IPS DF 19.7 (cell line): ENCODE measurements around the gene CXorf51B.
"Not testable (repeated sequence)": the region's sequence is repeated elsewhere in the genome, so short reads cannot be mapped to it uniquely, and the experiment has no call there.

Experiments
- DNase-seq: peaks from one replicate; pipeline ENCODE4 v3.0.0-alpha.2; 2013; ENCODE audit warnings: low read depth, low spot score

Gene CXorf51B

GRCh38 chrX:146809471-146809870 lies at the start of gene CXorf51B:
Gene CXorf51B (plus strand): TSS chrX:146809771. CDS start chrX:146809792, 21 bp downstream.
- DNase-seq: not testable (repeated sequence)

GRCh38 chrX:146814644-146815043 lies 5.1 kb downstream of the CXorf51B start, which contains the start of gene CXorf51A:
Gene CXorf51A (minus strand): TSS chrX:146814744. CDS start chrX:146814723, 21 bp downstream.
- not testable (repeated sequence) for DNase-seq

- DNase-seq: no peak
Observed at GRCh38 chrX:146831994-146832393, 22.4 kb downstream of the CXorf51B start.

GRCh38 chrX:146854281-146854680 lies 44.7 kb downstream of the CXorf51B start:
- no peak for DNase-seq
